ENCODE results near the gene LHX8. TPM values are rescaled to one million over a fixed set of nuclear protein-coding genes. Genes with fewer than 3 reads are reported as not detected.

The LHX8 gene
- total and polyA plus RNA-seq, 2 of the 13 experiments (the other 11 are each of a cell fraction or from before 2014, with no cell fraction given), result not detected

GRCh38 chr1:75131565-75132241, 2.5 kb upstream of the LHX8 start (continued):
- no peak for TF ChIP-seq IKZF5 (CRISPR knock-in tag; IDR thresholded peaks at IDR 0.05)

GRCh38 chr1:75132242-75132811, 1.9 kb upstream of the LHX8 start:
- DNase-seq (ENCODE audit: low spot score), result no peak
- H3K9ac ChIP-seq (ENCODE audit: insufficient read depth, low read depth, low read length), result no peak overlapping the region
- no peaks in the 10 kb centered on the region for H3K9me3 ChIP-seq (ENCODE audit: low read length)
- ChIA-PET CTCF (ENCODE audit: low intra/inter-chr PET ratio, low total read pairs) (no interaction called here), POLR2A (no interaction called here)
- H3K4me2 ChIP-seq (ENCODE audit: low read depth, low read length), result no peak overlapping the region
- peaks cover 13% of the 10 kb centered on the region for H3K4me1 ChIP-seq (ENCODE audit: insufficient read depth, low read length)
- no peaks in the 10 kb centered on the region for H4K20me1 ChIP-seq (ENCODE audit: insufficient read depth, low read length)
- in situ Hi-C loops (cut with HindIII; ENCODE audit: extremely low pct_ligation_motif_present, low pct_unique_long_range_greater_than_20kb) (no loop called here), intact Hi-C loops (cut with micrococcal nuclease; ENCODE audit: unreplicated experiment) (no loop called here)
- no peak overlapping the region for H3K4me3 ChIP-seq (replicated peaks in 1 of 3; ENCODE audit: insufficient read depth in 1 of 3, low read depth in 2 of 3, low read length in 3 of 3)
- no peak overlapping the region for H2AFZ ChIP-seq (ENCODE audit: low read length)
- whole genome bisulfite sequencing (ENCODE audit: low lambda C conversion rate), result 25% methylated on average over 16 of the region's 23 CpGs
- FAIRE-seq, result no peak
- BruUV-seq (replicated peaks), result no TSS peak
- no peak for TF ChIP-seq ZFAT (CRISPR knock-in tag; conservative IDR thresholded peaks at IDR 0.05)
- no peaks in the 10 kb centered on the region for H3K36me3 ChIP-seq (replicated peaks in 1 of 2; ENCODE audit: control insufficient read depth in 1 of 2, insufficient read depth in 2 of 2, low read length in 2 of 2)
- H3K27ac ChIP-seq (ENCODE audit: extremely low read length, insufficient read depth, low read length), result no peak overlapping the region
- no peaks in the 10 kb centered on the region for H3K79me2 ChIP-seq (ENCODE audit: insufficient read depth, low read length)
- no peak for ATAC-seq
- H3K27me3 ChIP-seq (ENCODE audit: control insufficient read depth in 1 of 2, insufficient read depth in 2 of 2, low read length in 2 of 2), result peaks cover 7 to 90% of the 10 kb centered on the region in 2 experiments

GRCh38 chr1:75132812-75133619, 1.2 kb upstream of the LHX8 start:
- no peak for FAIRE-seq
- H2AFZ ChIP-seq (ENCODE audit: low read length), result no peak overlapping the region
- POLR2A ChIA-PET, result no interaction called here
- no peak for TF ChIP-seq REL (CRISPR knock-in tag; conservative IDR thresholded peaks at IDR 0.05)
- TF ChIP-seq CBX2 (IDR thresholded peaks at IDR 0.05; ENCODE audit: low read depth, low read length), result 0 out of 2 replicates have a peak, but pooled peaks have one; percentile 64
- no peak for TF ChIP-seq CBX2 (CRISPR knock-in tag; IDR thresholded peaks at IDR 0.05; ENCODE audit: low read depth)
- TF ChIP-seq MEIS2 (CRISPR knock-in tag; IDR thresholded peaks at IDR 0.05), result no peak
- no peak for TF ChIP-seq ZNF317 (CRISPR knock-in tag; IDR thresholded peaks at IDR 0.05)
- TF ChIP-seq ELF3 (CRISPR knock-in tag; IDR thresholded peaks at IDR 0.05), result no peak
- TF ChIP-seq ATM (IDR thresholded peaks at IDR 0.05; ENCODE audit: borderline replicate concordance), result no peak
- no peak for TF ChIP-seq HMG20B (CRISPR knock-in tag; conservative IDR thresholded peaks at IDR 0.05)
- no peak for TF ChIP-seq ATF1 (CRISPR knock-in tag; IDR thresholded peaks at IDR 0.05)

More at GRCh38 chr1:75132812-75133619, 1.2 kb upstream of the LHX8 start:
- Histone ChIP-seq H3K79me2 (ENCODE audit: insufficient read depth, low read length) (no peaks in the 10 kb centered on the region), H3K27ac (ENCODE audit: extremely low read length, insufficient read depth, low read length) (no peak overlapping the region), H3K9me3 (ENCODE audit: low read length) (no peaks in the 10 kb centered on the region), H3K4me1 (ENCODE audit: insufficient read depth, low read length) (peaks cover 11% of the 10 kb centered on the region), H3K4me2 (ENCODE audit: low read depth, low read length) (no peak overlapping the region), H3K9ac (ENCODE audit: insufficient read depth, low read depth, low read length) (no peak overlapping the region), H4K20me1 (ENCODE audit: insufficient read depth, low read length) (no peaks in the 10 kb centered on the region), H3K4me3 (replicated peaks in 1 of 3; ENCODE audit: insufficient read depth in 1 of 3, low read depth in 2 of 3, low read length in 3 of 3) (no peak overlapping the region), H3K36me3 (replicated peaks in 1 of 2; ENCODE audit: control insufficient read depth in 1 of 2, insufficient read depth in 2 of 2, low read length in 2 of 2) (no peaks in the 10 kb centered on the region), H3K27me3 (ENCODE audit: control insufficient read depth in 1 of 2, insufficient read depth in 2 of 2, low read length in 2 of 2) (peaks cover 7 to 86% of the 10 kb centered on the region in 2 experiments)
- in situ Hi-C loops (cut with HindIII; ENCODE audit: extremely low pct_ligation_motif_present, low pct_unique_long_range_greater_than_20kb), result no loop called here
- intact Hi-C loops (cut with micrococcal nuclease; ENCODE audit: unreplicated experiment), result no loop called here
- DNase-seq (ENCODE audit: low spot score) (no peak), ATAC-seq (no peak)
- CTCF ChIA-PET (ENCODE audit: low intra/inter-chr PET ratio, low total read pairs), result no interaction called here
- BruUV-seq (replicated peaks), result no TSS peak
- 39% methylated on average over 23 of the region's 23 CpGs for WGBS (ENCODE audit: low lambda C conversion rate)

Measured in HepG2 (cell line).